NCI-H226 (cell line): ENCODE results near the gene PTPRN2.
"Not testable (repeated sequence)": the region's sequence is repeated elsewhere in the genome, so short reads cannot be mapped to it uniquely, and the experiment has no call there.

ENCODE experiments used
- DNase-seq: peaks from one replicate; pipeline ENCODE4 v3.0.0-alpha.2; 2015

PTPRN2 gene

GRCh38 chr7:157519798-157520244, 1067.8 kb downstream of the PTPRN2 start:
- DNase-seq, result no peak

- no peak for DNase-seq
These were observed 1068.4 kb downstream of the PTPRN2 start for GRCh38 chr7:157519246-157519645.

- DNase-seq, result no peak
These were observed 1069.0 kb downstream of the PTPRN2 start for GRCh38 chr7:157518514-157519175.

GRCh38 chr7:157517782-157518513, 1069.7 kb downstream of the PTPRN2 start:
- no peak for DNase-seq

GRCh38 chr7:157516911-157517781, 1070.5 kb downstream of the PTPRN2 start:
- DNase-seq, result no peak

- DNase-seq, result no peak
These were observed 1071.3 kb downstream of the PTPRN2 start for GRCh38 chr7:157516311-157516710.

- DNase-seq, result no peak
These were observed 1072.1 kb downstream of the PTPRN2 start for GRCh38 chr7:157515342-157516041.

- no peak for DNase-seq
These were observed 1072.9 kb downstream of the PTPRN2 start for GRCh38 chr7:157514746-157515145.

- no peak for DNase-seq
These were observed 1073.3 kb downstream of the PTPRN2 start for GRCh38 chr7:157514306-157514705.

GRCh38 chr7:157513682-157514081, 1073.9 kb downstream of the PTPRN2 start:
- DNase-seq, result no peak

- no peak for DNase-seq
These were observed 1074.4 kb downstream of the PTPRN2 start for GRCh38 chr7:157513162-157513621.

GRCh38 chr7:157509226-157509625, 1078.4 kb downstream of the PTPRN2 start:
- no peak for DNase-seq

- DNase-seq, result no peak
These were observed 1079.1 kb downstream of the PTPRN2 start for GRCh38 chr7:157508477-157508881.

- no peak for DNase-seq
These were observed 1079.6 kb downstream of the PTPRN2 start for GRCh38 chr7:157507987-157508386.

- DNase-seq, result no peak
These were observed 1081.4 kb downstream of the PTPRN2 start for GRCh38 chr7:157506268-157506667.

GRCh38 chr7:157505646-157506045, 1082.0 kb downstream of the PTPRN2 start:
- DNase-seq, result no peak

GRCh38 chr7:157503229-157503628, 1084.4 kb downstream of the PTPRN2 start:
- no peak for DNase-seq

GRCh38 chr7:157502701-157503111, 1084.9 kb downstream of the PTPRN2 start:
- peak; percentile 28 for DNase-seq

- DNase-seq, result no peak
These were observed 1086.0 kb downstream of the PTPRN2 start for GRCh38 chr7:157501581-157501980.

- not testable (repeated sequence) for DNase-seq
These were observed 1086.6 kb downstream of the PTPRN2 start for GRCh38 chr7:157500989-157501540.

GRCh38 chr7:157500171-157500960, 1087.3 kb downstream of the PTPRN2 start:
- no peak for DNase-seq

GRCh38 chr7:157499835-157500153, 1087.8 kb downstream of the PTPRN2 start:
- no peak for DNase-seq
